Activated CD4-positive, CD25-positive, alpha-beta regulatory T cell treated with anti-CD3 and anti-CD28 coated beads, Interleukin-2, amount 50 U/mL, for 72 hours (primary cell): ENCODE measurements around the gene SEC14L3.
"Not testable (repeated sequence)": the region's sequence is repeated elsewhere in the genome, so short reads cannot be mapped to it uniquely, and the experiment has no call there.

Experiments used
- DNase-seq: peaks from one replicate; pipeline ENCODE4 v3.0.0; 2021

Gene SEC14L3

DNA sequence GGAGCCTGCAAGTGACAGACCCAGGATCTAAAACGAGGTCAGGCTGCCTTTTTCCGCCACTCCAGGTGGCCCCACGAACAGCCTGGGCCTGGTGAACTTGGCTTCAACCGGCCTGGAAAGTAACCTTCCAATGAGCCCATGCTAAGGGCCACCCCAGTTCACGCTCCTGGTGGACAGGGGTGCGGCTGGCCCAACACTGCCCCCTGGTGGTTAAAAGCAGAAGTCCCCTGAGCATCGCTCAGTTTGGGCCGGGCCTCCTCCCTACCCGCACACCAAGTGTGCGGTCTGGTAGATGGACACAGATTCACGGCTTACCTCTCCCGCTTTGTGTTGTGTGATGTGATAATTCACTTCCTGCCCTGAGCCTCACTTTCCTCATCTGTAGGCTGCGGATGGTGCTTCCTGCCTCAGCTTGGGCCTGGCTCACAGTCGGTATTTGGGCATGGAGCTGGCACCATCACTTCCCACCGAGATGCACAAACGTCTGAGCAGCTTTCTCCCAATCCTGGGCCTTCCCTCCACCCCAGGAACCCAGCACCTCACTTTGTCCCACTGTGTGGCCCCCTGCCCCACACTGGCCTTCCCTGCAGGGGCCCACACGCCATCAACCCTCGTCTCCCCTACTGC, 13.7 kb upstream of the SEC14L3 start:
- peak; percentile 85 for DNase-seq

DNA sequence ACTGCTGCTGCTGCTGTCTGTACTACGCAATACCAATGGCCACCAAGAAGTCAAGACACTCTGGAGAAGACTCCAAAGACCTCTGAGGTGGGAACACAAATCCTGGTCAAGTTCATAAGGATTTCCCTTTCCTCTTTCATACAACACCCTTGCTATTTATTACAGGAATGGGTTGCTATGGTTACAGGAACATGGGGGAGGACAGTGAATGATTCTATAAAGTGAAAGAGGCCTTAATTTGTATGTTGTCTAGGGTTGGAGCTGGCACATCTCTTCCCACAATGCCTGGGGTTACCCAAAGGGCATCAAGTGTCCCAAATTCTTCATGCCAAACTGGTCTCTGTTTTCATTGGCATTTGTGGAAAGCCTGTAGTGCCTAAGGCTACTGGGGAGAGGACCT, 11.4 kb upstream of the SEC14L3 start:
- no peak for DNase-seq

DNA sequence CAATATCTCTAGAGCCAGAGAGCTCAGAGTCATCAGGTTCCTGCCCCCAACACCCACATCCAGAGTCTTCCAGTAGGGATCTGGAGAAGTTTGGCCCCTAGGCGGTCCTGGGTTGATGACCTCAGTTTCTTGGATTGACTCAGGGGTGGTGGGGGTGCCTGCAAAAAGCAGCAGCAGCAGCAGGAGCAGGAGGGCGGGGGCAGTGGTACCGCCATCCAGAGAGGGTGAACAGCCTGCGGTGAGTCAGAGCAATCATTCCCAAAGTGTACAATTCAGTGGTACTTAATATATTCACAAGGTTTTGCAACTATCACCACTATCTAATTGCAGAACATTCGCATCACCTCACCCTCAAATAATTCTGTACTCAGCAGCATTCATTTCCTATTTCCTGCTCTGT, 9.9 kb upstream of the SEC14L3 start:
- DNase-seq = no peak

DNA sequence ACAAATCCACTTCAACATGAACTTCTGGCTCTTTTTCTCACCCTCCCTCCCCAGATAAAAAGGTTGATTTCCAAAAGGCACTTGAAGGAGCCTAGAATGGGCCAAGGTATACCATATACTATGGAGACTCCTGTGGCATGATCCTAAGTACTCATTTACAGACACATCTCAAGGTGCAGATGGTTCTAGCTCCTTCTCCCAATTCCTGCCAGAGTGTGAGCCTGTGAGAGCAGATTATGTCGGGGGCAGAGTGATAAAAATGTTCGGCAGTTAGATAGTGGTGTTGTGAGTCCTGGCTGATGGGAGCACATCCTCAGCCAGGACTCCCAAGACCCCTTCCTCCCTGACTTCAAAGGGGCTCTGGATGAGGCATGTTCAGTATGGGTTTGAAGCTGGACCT, 8.2 kb upstream of the SEC14L3 start:
- no peak for DNase-seq

DNA sequence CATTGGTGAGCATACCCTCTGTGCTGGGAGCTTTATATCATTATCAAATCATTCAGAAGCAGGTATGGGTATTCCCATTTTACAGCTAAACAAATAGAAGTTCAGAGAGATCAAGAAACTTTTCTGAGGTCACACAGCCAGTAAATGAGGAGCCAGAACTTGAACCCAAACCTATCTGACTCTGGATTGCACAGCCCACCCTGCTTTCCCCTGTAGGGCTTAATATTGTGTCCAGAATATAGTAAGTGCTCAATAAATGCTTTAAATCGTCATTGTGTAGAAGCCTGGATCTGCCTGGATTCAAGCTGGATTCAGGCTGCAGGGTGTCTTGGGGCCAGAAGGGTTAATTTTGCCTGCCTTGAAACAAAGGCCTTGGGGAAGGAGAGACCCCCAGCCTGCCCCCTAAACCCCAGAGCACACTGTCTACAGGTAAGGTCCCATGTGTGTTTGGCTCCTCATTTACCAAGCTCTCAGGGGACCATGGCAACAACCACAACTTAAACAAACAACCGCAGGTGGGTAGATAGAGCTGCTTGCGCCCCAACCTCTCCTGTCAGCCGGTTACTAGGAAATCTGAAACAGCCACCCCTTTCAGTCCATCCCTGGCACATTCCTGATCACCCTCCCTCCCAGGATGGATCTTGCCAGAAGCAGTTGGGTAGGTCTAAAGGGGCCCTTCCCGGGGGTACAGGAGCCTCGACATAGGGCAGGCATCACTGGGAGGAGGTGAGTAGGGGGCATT, 3.0 kb upstream of the SEC14L3 start:
- no peak for DNase-seq

DNA sequence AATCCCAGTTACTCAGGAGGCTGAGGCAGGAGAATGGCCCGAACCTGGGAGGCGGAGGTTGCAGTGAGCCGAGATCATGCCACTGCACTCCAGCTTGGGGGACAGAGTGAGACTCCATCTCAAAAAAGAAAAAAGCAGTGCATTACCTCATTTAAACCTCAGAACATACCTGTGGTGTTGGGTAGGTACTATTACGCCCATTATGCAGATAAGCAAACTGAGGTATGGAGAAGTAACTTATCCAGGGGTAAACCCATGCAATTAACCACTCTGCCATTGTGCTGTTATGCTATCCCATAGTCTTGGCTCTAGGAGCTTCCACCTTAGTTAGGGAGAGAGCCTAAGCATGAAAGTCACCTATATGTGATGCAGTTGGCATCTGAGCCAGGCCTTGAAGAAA, 2.3 kb upstream of the SEC14L3 start:
- DNase-seq = no peak

DNA sequence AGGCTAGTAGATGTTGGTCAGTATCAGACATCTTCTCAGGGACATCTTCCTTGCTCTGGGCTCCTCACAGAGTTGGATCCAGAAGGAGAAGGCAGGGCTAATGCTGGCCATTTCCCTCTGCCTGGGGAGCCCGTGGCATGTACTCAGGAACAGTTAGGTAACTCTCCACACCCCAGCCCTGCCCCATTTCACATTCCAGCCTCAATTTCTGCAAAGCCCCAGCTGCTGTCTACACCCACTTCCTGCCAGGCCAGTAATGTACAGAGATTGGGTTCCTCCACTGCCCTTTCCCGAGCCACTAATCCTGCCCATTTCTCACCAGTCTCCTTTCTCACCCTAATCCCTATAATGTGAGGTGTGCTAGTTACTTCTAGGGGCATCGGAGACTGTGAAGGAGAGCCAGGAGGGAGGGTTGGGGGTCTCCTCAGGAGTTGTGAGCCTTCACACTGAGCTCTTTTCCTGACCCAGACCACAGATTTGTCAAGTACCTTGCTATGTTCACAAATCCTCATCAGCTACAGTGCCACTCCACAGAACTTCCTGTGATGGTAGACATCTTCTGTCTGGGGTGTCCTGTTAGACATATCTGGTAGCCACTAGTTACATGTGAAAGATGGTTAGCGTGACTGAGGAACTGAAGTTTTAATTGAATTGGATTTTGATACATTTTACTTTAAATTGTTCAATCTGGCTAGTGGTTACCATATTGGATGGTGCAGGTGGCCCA, 1.3 kb upstream of the SEC14L3 start:
- DNase-seq = no peak

DNA sequence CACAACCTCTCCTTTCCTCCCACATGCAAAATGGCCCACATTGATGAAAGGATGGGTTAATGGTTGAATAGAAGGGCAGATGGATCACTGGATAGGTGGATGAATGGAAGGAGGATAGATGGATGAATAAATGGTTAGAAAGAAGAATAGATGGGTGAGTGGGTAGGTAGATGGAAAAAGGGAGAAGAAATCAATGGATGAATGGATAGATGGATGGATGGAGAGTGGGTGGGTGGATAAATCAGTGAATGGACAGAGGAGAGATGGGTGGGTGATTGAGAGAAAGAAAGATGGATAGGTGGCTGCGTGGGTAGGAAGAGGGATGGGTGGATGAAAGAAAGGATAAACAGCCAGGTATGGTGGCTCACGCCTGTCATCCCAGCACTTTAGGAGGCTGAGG, 1.2 kb downstream of the SEC14L3 start:
- no peak for DNase-seq

DNA sequence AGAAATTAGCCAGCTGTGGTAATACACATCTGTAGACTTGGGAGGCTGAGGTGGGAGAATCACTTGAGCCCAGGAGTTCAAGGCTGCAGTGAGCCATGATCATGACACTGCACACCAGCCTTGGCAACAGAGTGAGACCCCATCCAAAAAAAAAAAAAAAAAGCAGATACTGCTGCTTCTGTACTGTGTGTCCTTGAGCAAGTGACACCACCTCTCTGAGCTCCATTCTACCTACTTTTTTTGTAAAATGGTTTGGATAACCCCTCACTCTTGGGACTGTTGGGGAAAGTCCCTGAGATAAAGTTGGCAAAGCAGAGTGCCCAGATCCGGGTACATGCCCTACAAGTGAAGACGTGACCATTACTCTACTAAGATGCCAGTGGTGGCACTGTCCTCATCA, 2.7 kb downstream of the SEC14L3 start:
- no peak for DNase-seq

DNA sequence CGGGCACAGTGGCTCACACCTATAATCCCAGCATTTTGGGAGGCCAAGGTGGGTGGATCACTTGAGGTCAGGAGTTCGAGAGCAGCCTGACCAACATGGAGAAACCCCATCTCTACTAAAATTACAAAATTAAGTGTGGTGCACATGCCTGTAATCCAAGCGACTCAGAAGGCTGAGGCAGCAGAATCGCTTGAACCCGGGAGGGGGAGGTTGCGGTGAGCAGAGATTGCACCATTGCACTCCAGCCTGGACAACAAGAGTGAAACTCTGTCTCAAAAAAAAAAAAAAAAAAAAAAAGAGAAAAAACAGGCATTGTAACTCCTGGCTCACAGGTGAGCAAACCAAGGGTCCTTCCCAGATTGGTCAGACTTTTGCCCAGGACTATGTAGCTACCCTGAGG, 11.3 kb downstream of the SEC14L3 start:
- not testable (repeated sequence) for DNase-seq

DNA sequence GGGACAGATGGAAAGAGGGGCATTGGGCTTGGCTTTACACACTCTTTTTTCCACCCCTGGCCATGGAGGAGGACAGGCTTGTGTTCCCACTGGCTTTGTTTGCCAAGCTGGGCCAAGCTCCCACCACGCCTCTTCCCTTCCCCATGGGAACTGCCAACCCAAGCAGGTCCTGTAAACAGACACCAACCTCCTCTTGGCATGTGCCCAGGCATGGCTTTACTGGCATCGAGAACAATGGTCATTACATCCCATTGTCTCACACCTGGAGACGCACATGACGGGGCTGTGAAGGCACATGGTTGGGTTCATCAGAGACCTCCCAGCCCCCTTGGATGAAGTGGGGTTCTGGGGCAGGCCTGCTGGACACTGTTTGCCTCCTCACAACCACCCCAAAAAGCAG, 11.7 kb downstream of the SEC14L3 start:
- DNase-seq = no peak

DNA sequence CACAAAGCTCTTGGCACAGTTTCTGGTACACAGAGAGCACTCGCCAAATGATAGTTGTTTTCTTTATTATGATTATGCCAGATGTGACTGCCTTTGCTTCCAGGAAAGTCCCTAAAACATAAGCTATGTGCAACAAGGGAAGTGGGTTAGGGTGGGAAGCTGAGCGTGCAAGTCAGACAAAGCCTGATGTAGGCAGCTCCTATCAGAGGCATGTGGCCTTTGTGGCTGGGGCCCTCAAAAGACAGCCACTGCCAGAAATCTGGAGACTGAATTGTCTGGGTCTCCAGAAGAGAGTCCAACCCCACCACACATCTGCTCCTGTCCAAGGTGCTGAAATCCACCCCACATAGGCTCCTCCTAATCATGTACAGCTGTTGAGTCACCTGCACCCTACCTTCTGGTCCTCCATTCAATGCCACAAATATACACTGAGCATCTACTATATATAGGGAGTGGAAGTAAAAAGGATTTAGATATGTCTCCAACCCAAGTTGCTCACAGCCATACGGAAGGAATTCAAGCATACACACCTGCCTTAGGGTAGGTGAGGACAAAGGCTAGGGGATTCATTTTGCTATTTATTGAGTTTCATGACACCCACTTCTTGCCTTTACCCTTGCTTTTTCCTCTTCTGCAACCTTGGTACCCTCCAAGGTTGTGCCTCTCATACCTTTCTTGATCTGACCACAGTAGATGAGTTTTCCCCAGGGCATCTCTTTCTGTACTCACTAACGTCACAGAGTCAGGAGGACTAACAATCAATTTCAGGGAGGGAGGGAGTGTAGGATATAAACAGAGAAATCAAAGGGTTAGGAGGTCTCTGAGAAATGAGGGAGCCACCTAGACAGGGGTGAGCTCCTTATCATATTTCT, 12.4 kb downstream of the SEC14L3 start:
- no peak for DNase-seq

DNA sequence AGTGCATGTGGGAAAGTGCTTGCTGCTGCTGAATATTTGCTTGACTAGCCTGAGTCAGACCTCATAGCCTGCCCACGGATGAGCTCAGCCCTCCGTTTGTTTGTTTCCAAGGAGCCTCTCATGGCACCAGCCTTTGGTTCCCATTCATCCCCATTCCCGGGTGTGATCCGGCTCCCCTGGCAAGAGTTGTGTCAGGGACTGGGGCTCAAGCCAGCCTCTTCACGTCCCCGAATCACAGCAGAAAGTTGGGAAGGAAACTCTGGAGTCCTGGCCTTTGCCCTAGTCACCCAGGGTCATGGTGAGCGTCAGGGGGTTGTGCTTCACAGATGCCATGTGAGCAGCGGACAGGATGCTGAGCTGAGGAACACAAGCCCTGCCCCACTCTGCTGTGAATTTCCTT, 13.8 kb downstream of the SEC14L3 start:
- DNase-seq = no peak

DNA sequence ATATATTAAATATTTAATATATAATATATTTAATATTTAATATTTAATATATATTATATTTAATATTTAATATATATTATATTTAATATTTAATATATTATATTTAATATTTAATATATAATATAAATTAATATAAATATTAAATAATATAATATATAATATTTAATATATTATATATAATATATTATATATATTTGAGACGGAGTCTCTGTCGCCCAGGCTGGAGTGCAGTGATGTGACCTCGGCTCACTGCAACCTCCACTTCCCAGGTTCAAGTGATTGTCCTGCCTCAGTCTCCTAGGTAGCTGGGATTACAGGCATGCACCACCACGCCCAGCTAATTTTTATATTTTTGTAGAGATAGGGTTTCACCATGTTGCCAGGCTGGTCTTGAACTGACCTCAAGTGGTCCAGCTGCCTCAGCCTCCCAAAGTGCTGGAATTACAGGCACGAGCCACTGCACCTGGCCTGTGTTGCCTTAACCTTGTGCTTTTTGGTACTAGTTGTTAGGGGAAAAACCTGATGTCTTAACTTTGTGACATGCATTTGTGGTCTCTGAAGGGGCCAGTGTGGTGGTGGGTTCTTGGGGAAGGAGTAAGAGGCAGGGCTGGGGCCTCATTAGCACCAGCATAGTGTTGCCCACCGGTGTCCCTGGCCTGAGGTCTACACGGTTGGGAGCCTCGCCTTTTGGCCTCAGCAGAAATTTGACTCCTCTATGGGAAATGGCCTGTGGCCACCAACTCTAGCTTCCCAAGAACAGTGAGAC, 16.6 kb downstream of the SEC14L3 start:
- no peak for DNase-seq

DNA sequence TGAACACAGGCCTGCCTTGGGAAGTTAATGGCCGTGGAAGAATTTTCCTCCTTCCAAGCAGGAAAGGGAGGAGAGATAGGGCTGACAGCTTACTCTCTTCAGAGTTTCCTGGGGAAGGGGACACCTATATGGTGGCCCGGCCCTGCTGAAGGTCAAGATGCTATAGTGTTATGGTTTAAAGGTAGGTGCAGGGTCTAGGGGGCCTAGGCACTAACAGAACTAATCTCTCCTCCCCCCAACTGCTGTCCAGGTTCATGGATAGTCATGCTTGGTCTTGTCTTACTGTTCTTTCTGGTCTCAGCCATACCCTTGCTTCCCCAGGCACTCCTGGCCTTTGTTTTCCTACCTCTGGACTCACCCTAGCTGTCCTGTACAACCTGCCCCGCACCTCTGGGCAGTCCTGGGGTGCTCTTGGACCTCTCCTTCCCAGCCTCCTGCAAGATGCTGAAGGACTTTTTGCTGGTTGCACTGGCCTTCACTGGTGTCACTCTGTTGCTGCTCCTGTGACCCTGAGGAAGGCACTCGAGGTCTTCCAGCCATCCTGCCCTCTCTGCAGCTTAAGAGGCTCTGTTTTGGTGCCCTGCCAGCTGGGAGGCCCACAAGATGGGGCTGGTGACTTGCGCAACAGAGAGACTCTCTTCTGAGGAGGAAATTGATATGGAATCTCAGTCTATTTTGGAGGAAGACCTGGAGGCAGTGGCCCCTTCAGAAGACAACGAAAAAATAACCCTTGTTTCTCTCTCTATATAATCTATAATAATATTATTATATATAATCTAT, 17.9 kb downstream of the SEC14L3 start:
- no peak for DNase-seq

DNA sequence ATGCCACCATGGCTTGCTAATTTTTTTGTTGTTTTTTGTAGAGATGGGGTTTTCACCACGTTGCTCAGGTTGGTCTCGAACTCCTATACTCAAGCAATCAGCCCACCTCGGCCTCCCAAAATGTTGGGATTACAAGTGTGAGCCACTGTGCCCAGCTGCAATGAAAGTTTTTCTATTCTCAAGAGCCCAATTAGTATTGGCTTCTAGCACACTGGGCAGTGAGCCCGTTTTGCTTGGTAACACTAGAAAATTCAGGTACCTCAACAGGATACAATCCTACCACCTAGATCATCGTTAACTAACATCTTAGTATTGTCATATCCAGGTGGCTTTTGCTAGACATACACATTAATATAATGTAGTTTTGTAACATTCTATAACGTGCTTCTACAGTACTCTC, 19.0 kb downstream of the SEC14L3 start:
- no peak for DNase-seq

DNA sequence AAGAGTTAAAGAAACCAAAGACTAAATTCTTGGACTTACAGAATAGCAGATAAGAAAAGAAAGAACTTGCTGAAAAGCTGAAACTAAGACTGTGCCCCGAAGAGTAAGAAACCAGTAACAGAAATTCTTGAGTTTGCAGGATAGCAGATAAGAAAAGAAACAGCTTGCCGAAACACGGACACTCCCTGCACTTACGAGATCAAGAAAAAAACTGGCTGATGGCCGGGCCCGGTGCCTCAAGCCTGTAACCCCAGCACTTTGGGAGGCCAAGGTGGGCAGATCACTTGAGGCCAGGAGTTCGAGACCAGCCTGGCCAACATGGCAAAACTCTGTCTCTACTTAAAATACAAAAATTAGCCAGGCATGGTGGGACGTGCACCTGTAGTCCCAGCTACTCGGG, 20.3 kb downstream of the SEC14L3 start:
- not testable (repeated sequence) for DNase-seq

DNA sequence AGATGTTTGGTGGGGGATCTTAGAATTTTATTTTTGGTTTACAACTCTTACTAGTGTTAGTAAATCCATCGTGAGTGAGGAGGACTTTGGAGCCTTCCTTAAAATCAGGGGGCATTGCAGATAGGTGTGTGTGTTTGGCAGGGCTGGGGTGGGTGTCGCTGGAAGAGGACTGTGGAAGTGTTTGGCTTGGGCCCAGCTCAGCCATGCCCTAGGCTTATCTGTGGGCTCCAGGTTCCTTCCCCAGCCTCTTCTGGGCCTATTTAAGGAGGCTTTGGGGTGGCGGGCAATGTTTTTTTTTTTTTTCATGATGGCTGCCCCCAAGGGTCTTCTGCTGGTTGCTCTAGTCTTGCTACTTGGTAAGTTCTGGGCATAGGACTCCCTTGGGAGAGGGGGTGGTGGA, 24.2 kb downstream of the SEC14L3 start:
- DNase-seq = no peak

DNA sequence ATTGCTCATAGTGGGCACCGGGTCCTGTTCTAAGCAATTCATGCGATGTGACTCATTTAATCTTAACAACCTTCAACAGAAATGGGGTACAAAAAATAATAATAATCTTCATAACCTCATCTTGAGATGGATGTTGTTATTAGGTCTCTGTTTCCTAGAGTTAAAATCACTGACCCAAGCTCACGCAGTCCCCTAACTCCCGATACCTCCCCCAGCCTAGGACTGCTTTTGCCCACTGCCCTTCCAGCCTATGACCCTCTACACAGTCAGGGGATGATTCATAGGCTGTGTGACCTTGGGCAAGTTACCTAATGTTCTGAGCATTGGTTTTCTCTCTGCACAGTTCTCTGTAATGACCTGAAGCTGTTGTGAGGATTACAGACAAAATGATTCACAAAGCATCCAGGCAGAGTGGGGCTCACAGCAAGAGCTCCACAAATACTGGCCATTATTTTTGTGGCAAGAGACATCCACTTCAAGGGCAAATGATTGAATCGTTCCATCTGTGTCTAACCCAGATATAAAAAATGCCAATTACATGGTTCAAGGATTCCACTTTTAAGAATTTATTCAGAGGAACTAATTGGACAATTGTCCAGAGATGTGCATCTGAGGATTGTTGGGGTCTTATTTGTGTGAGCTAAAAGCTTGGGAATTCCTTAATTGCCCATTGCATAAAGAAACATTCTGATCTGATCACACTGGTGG, 26.2 kb downstream of the SEC14L3 start:
- DNase-seq = no peak

DNA sequence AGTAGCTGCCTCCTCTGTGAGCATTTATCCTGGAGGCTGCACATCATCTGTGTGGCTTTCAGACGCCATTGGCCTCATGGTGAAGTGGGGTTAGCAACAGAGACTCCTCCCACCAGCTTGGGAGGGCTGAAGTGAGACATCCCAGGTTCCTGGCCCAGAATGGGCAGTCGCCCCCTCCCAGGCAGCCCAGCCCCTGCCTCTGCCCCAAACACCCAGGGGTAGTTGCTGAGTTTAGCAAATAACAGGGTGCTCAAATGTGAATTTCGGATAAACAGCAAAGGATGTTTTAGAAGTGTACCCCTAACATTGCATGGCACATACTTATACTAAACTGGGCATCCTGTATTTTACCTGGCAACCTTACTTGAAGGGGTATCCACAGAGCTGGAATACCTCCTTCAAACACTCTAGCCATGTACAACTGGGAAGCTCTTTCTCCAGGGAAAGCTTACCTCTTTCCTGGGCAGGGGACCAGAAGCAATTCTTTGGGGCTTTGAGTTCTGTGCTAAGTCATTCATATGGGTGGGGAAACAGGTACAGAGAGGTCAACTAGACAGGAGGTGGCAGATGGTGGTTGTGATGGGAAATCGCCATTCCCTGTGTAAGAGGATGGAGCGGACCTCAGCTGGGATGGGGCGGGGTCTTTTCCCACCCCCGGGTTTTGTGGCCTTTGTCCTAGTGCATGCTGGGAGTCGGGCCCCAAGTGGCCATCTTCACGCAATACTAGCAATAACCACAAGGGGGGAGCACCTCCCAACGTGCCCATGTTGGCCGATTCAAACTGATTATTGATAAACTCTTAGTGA, 27.0 kb downstream of the SEC14L3 start:
- peak; percentile 57 for DNase-seq
